IMR-90 (cell line): ENCODE data around the gene FOXO1. TPM values are rescaled to one million over a fixed set of nuclear protein-coding genes. Genes with fewer than 3 reads are reported as not detected.

ENCODE experiments used
- ATAC-seq: fragments of 200-7000 bp; cut with Tn5 transposase; 2 replicates; pipeline ENCODE4 v1.9.1; 2020; ENCODE audit warnings: low read depth, mild to moderate bottlenecking, moderate library complexity
- BruUV-seq: library from RNA; stranded (reverse); fragments of 400-500 nt; replicated peaks from 2 replicates; lab custom pipeline; 2021; lab: Mats Ljungman, UMichigan
- CTCF ChIA-PET: fragments of 300-600 bp; formaldehyde crosslinking; extraction: SDS; loops from one replicate; lab custom pipeline; 2021; ENCODE audit warnings: antibody characterized with exemption; lab: Yijun Ruan, JAX
- POLR2A ChIA-PET: fragments of 300-600 bp; sonication (Branson Sonifier 250); formaldehyde crosslinking; loops from one replicate; lab custom pipeline; 2022; ENCODE audit warnings: antibody characterized with exemption; ENCODE audit not compliant: unreplicated experiment; lab: Charles Lee
- DNase-seq: peaks from one replicate; pipeline ENCODE4 v3.0.0; 2013
- H2AFZ ChIP-seq: replicated peaks from 2 replicates; pipeline ENCODE3; 2013; ENCODE audit warnings: low read length, mild to moderate bottlenecking; ENCODE audit not compliant: poor library complexity
- H2AK5ac ChIP-seq: 2 replicates; pipeline ENCODE4 v1.6.1; 2013; ENCODE audit warnings: low read depth, low read length, inconsistent platforms
- H2AK9ac ChIP-seq: replicated peaks from 2 replicates; pipeline ENCODE3; 2013; ENCODE audit warnings: mild to moderate bottlenecking, low read depth, low read length, moderate library complexity; ENCODE audit not compliant: poor library complexity
- H2BK120ac ChIP-seq: 2 replicates; pipeline ENCODE4 v1.6.1; 2013; ENCODE audit warnings: low read depth, low read length, inconsistent platforms
- H2BK15ac ChIP-seq: 3 replicates; pipeline ENCODE4 v1.6.1; 2013; ENCODE audit warnings: low read depth, low read length, inconsistent platforms
- H2BK20ac ChIP-seq: 2 replicates; pipeline ENCODE4 v1.6.1; 2013; ENCODE audit warnings: low read depth, mild to moderate bottlenecking, inconsistent platforms, low read length, moderate library complexity
- H2BK5ac ChIP-seq: 2 replicates; pipeline ENCODE4 v1.6.1; 2013; ENCODE audit warnings: mild to moderate bottlenecking, low read depth, low read length, inconsistent platforms; ENCODE audit not compliant: poor library complexity, severe bottlenecking
- H3K14ac ChIP-seq: replicated peaks from 2 replicates; pipeline ENCODE4 v1.6.1; 2013; ENCODE audit warnings: low read depth, low read length, inconsistent platforms
- H3K18ac ChIP-seq: 2 replicates; pipeline ENCODE4 v1.6.1; 2013; ENCODE audit warnings: low read depth, low read length, control low read depth
- H3K23ac ChIP-seq: 2 replicates; pipeline ENCODE4 v1.6.1; 2013; ENCODE audit warnings: low read depth, low read length, inconsistent platforms
- H3K27ac ChIP-seq: 2 replicates; pipeline ENCODE4 v1.5.1; 2013; ENCODE audit warnings: mild to moderate bottlenecking, control low read depth, low read length; ENCODE audit not compliant: insufficient read depth
- H3K27me3 ChIP-seq: 2 replicates; pipeline ENCODE4 v1.6.1; 2013; ENCODE audit warnings: low read length; ENCODE audit not compliant: control insufficient read depth, insufficient read depth
- H3K36me3 ChIP-seq: 2 replicates; pipeline ENCODE4 v1.6.1; 2013; ENCODE audit warnings: low read length, mixed read lengths; ENCODE audit not compliant: control insufficient read depth, insufficient read depth
- H3K4ac ChIP-seq: 2 replicates; pipeline ENCODE4 v1.6.1; 2013; ENCODE audit warnings: low read depth, low read length, inconsistent platforms
- H3K4me1 ChIP-seq: 2 replicates; pipeline ENCODE4 v1.6.1; 2013; ENCODE audit warnings: low read length, mixed read lengths; ENCODE audit not compliant: control insufficient read depth, insufficient read depth
- H3K4me2 ChIP-seq: 2 replicates; pipeline ENCODE4 v1.6.1; 2013; ENCODE audit warnings: low read depth, mild to moderate bottlenecking, control low read depth, low read length, moderate library complexity
- H3K4me3 ChIP-seq: 2 replicates; pipeline ENCODE4 v1.5.1; 2013; ENCODE audit warnings: low read depth, mild to moderate bottlenecking, control low read depth, low read length, moderate library complexity; ENCODE audit not compliant: insufficient read depth
- H3K56ac ChIP-seq: 2 replicates; pipeline ENCODE4 v1.6.1; 2013; ENCODE audit warnings: low read length, inconsistent platforms; ENCODE audit not compliant: insufficient read depth; ENCODE audit errors: extremely low read depth
- H3K79me1 ChIP-seq, 2 experiments: 2 replicates each; pipeline ENCODE4 v1.6.1; 2013; ENCODE audit warnings: low read length in 2 of 2, inconsistent platforms in 1 of 2, low read depth in 1 of 2
- H3K9ac ChIP-seq: 2 replicates; pipeline ENCODE4 v1.6.1; 2013; ENCODE audit warnings: low read depth, low read length, control low read depth
- H3K9me1 ChIP-seq: 2 replicates; pipeline ENCODE4 v1.6.1; 2013; ENCODE audit warnings: low read length, inconsistent platforms; ENCODE audit not compliant: insufficient read depth
- H3K9me3 ChIP-seq: 2 replicates; pipeline ENCODE4 v1.6.1; 2013; ENCODE audit warnings: low read length; ENCODE audit not compliant: control insufficient read depth, insufficient read depth
- H4K20me1 ChIP-seq: 2 replicates; pipeline ENCODE4 v1.6.1; 2013; ENCODE audit warnings: low read length, inconsistent platforms; ENCODE audit not compliant: insufficient read depth
- H4K5ac ChIP-seq: 2 replicates; pipeline ENCODE4 v1.6.1; 2013; ENCODE audit warnings: mild to moderate bottlenecking, low read depth, low read length, control low read depth
- H4K8ac ChIP-seq, 2 experiments: 2 replicates each; pipeline ENCODE4 v1.6.1; 2013; ENCODE audit warnings: low read depth in 2 of 2, low read length in 2 of 2, control low read depth in 1 of 2, inconsistent platforms in 1 of 2
- H4K91ac ChIP-seq: 2 replicates; pipeline ENCODE4 v1.6.1; 2013; ENCODE audit warnings: low read depth, low read length, inconsistent platforms; ENCODE audit not compliant: insufficient read depth
- MAFK ChIP-seq: IDR thresholded peaks from 2 replicates; pipeline ENCODE4 v1.6.1; 2012; ENCODE audit warnings: low read depth, low read length, improper control_type of control experiment
- WGBS, 2 experiments: methylation state at CpG; one replicate each; pipeline versions ENCODE4 v1.1.5 to v1.1.7; 2013; ENCODE audit warnings: missing lambda C conversion rate in 2 of 2; ENCODE audit not compliant: insufficient read length in 1 of 2; ENCODE audit errors: extremely low coverage in 2 of 2; 5-methylcytosine and 5-hydroxymethylcytosine counted together
- dilution Hi-C: fragments of 300-500 bp; cut with HindIII; formaldehyde crosslinking; loops from one replicate; pipeline ENCODE4 v1.14.3; 2018; ENCODE audit warnings: low sequenced_read_pairs; ENCODE audit not compliant: unreplicated experiment
- in situ Hi-C: fragments of 300-500 bp; cut with MboI; formaldehyde crosslinking; loops from 3 replicates; pipeline ENCODE4 v1.14.3; 2019; ENCODE audit warnings: low sequenced_read_pairs, inconsistent platforms, mixed read lengths
- intact Hi-C: fragments of 100-400 bp; cut with micrococcal nuclease; formaldehyde crosslinking; loops from 2 replicates; pipeline ENCODE4 v1.10.0; 2022
- polyA plus RNA-seq, 3 experiments: library from polyadenylated mRNA; depleted of rRNA; stranded (reverse); fragments of >200 nt; gene quantifications; 2 replicates each; pipeline ENCODE4 v1.2.3, GENCODE V29; 2012; ENCODE audit warnings: low replicate concordance in 1 of 3
- total RNA-seq: library from RNA; depleted of rRNA; stranded (reverse); fragments of >200 nt; gene quantifications from 2 replicates; pipeline ENCODE4 v1.2.3, GENCODE V29; 2012

Gene FOXO1
- total and polyA plus RNA-seq, 2 of the 4 experiments (the other 2 are of a cell fraction), result 0.12 to 0.18 TPM

DNA sequence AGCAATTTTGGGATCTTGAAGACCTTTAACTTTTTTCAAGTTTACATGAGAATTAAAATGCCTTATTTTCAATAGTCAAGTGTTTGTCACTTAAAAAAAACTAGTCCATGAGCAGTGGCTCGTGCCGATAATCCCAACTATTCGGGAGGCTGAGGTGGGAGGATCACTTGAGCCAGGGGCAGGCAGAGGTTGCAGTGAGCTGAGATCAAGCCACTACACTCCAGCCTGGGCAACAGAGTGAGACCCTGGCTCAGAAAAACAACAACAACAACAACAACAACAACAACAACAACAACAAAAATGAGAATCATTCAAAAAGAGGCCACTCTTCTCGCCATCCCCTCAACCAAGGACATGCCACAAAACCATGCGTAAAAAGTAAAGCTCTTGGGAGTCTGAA, 5.7 kb downstream of the FOXO1 start:
- H2AFZ ChIP-seq, result no peak overlapping the region
- H2AK5ac ChIP-seq, result no peak overlapping the region
- ChIA-PET POLR2A (no interaction called here), CTCF (interaction anchor here (0.6 kb wide), 1 partner anchor 280 kb away, joined by 3 read pairs; no protein-coding TSS in a partner anchor)
- dilution Hi-C loops (no loop called here), in situ Hi-C loops (no loop called here), intact Hi-C loops (no loop called here)
- H3K4me2 ChIP-seq, result no peak overlapping the region
- H3K4ac ChIP-seq, result no peak overlapping the region
- DNase-seq (no peak), ATAC-seq (no peak)
- H3K18ac ChIP-seq, result no peak overlapping the region
- H2BK20ac ChIP-seq, result no peak overlapping the region
- no peak overlapping the region for H3K9ac ChIP-seq
- no peaks in the 10 kb centered on the region for H4K20me1 ChIP-seq
- H4K8ac ChIP-seq, result no peak overlapping the region
- no peaks in the 10 kb centered on the region for H3K9me3 ChIP-seq
- no peaks in the 10 kb centered on the region for H3K36me3 ChIP-seq
- H2AK9ac ChIP-seq, result no peak overlapping the region
- no CpG with 5 or more reads among the region's 5 CpGs for WGBS, 2 experiments
- BruUV-seq, result no TSS peak
- no peak overlapping the region for H3K14ac ChIP-seq
- H3K27me3 ChIP-seq, result peaks cover 29% of the 10 kb centered on the region
- no peak overlapping the region for H3K23ac ChIP-seq
- H2BK120ac ChIP-seq, result no peak overlapping the region
- H2BK5ac ChIP-seq, result no peak overlapping the region
- H3K4me3 ChIP-seq, result no peak overlapping the region
- H4K91ac ChIP-seq, result no peak overlapping the region
- H3K56ac ChIP-seq, result no peak overlapping the region
- no peak overlapping the region for H3K27ac ChIP-seq
- H2BK15ac ChIP-seq, result no peak overlapping the region
- no peak for TF ChIP-seq MAFK
- H4K5ac ChIP-seq, result no peak overlapping the region
- no peaks in the 10 kb centered on the region for H3K79me1 ChIP-seq
- peaks cover 2% of the 10 kb centered on the region; the same call in 1 of the 2 replicates for H3K4me1 ChIP-seq
- no peaks in the 10 kb centered on the region for H3K9me1 ChIP-seq
